K562 (cell line): ENCODE measurements around the gene ZW10. TPM values are rescaled to one million over a fixed set of nuclear protein-coding genes. Genes with fewer than 3 reads are reported as not detected.

Experiments used
- HDAC2 ChIP-seq: fragments of 450-650 bp; IDR thresholded peaks from 2 replicates; pipeline ENCODE4 v1.6.1; 2016; ENCODE audit warnings: mild to moderate bottlenecking
- HSF4 ChIP-seq: fragments of 250-450 bp; sonication (Bioruptor Pico); IDR thresholded peaks from 2 replicates; pipeline ENCODE4 v2.1.2; 2022; ENCODE audit warnings: mild to moderate bottlenecking, moderate library complexity, borderline replicate concordance
- NFATC3 ChIP-seq: fragments of 450-650 bp; IDR thresholded peaks from 2 replicates; pipeline ENCODE4 v1.6.1; 2017; ENCODE audit warnings: mild to moderate bottlenecking
- NFE2 ChIP-seq: IDR thresholded peaks from 2 replicates; pipeline ENCODE4 v1.6.1; 2014; ENCODE audit warnings: antibody characterized with exemption, low read depth
- NFYB ChIP-seq: IDR thresholded peaks from 2 replicates; pipeline ENCODE4 v1.6.1; 2011; ENCODE audit warnings: mild to moderate bottlenecking, moderate library complexity; ENCODE audit not compliant: insufficient read length; ENCODE audit errors: extremely low read depth
- PHB ChIP-seq: fragments of 250-450 bp; sonication (Bioruptor Pico); IDR thresholded peaks from 2 replicates; pipeline ENCODE4 v1.5.0; 2021
- PHF21A ChIP-seq: fragments of 450-650 bp; IDR thresholded peaks from 2 replicates; pipeline ENCODE4 v1.6.1; 2017; ENCODE audit warnings: low read depth, borderline replicate concordance
- SMARCE1 ChIP-seq: fragments of 450-650 bp; IDR thresholded peaks from 2 replicates; pipeline ENCODE4 v1.7.1; 2016; ENCODE audit warnings: mild to moderate bottlenecking
- SMC3 ChIP-seq: conservative IDR thresholded peaks from 2 replicates; pipeline ENCODE4 v1.6.1; 2011; ENCODE audit warnings: low read depth, low read length, improper control_type of control experiment; ENCODE audit not compliant: insufficient read depth
- XRCC3 ChIP-seq: fragments of 450-650 bp; IDR thresholded peaks from 2 replicates; pipeline ENCODE4 v1.6.1; 2017; ENCODE audit warnings: mild to moderate bottlenecking, moderate library complexity
- ZFP1 ChIP-seq: fragments of 450-650 bp; formaldehyde crosslinking; IDR thresholded peaks from 2 replicates; pipeline ENCODE4 v1.4.0; 2020; ENCODE audit warnings: mild to moderate bottlenecking, mixed read lengths
- ZNF699 ChIP-seq: fragments of 250-450 bp; sonication (Bioruptor Pico); IDR thresholded peaks from 2 replicates; pipeline ENCODE4 v1.8.0; 2021; ENCODE audit warnings: mild to moderate bottlenecking, moderate library complexity; ENCODE audit not compliant: insufficient replicate concordance
- polyA plus RNA-seq, 8 experiments: library from polyadenylated mRNA; depleted of rRNA in 4 of 8; stranded (reverse) in 5 of 8; unstranded in 3 of 8; fragments of >200 nt; fragmentation: Nextera tagmentation in 2 of 8; fragmentation: Illumina TruSeq in 1 of 8; extraction: Ambion mirVana in 2 of 8; extraction: Trizol in 1 of 8; gene quantifications; 2 replicates each; pipeline versions ENCODE4 v1.2.1 to v1.2.3, GENCODE V29; 2011 to 2014; ENCODE audit warnings: inconsistent platforms in 1 of 8, missing spikeins in 1 of 8
- total RNA-seq, 7 experiments: library from RNA; depleted of rRNA in 6 of 7; stranded (reverse); fragments of >200 nt in 6 of 7; fragmentation: Illumina TruSeq in 2 of 7; extraction: Trizol in 2 of 7; gene quantifications; 2 replicates each; pipeline versions ENCODE4 v1.2.1 to v1.2.3, GENCODE V29; 2011 to 2021; ENCODE audit warnings: low replicate concordance in 1 of 7
- TF ChIP-seq, protein P1 (sequence below): fragments of 450-650 bp; IDR thresholded peaks from 2 replicates; pipeline ENCODE4 v1.6.1; 2014; ENCODE audit warnings: low read depth, mild to moderate bottlenecking, moderate library complexity, borderline replicate concordance
- TF ChIP-seq, protein P2 (sequence below), 2 experiments: fragments of 450-650 bp; IDR thresholded peaks; 2 replicates each; pipeline ENCODE4 v1.6.1; 2016
- TF ChIP-seq, protein P3 (sequence below): fragments of 250-450 bp; sonication (Bioruptor Pico); IDR thresholded peaks from 2 replicates; pipeline ENCODE4 v1.5.0; 2021; ENCODE audit warnings: mild to moderate bottlenecking, borderline replicate concordance
- TF ChIP-seq, protein P4 (sequence below), 2 experiments: fragments of 450-650 bp; formaldehyde crosslinking in 1 of 2; IDR thresholded peaks; 2 replicates each; pipeline versions ENCODE4 v1.4.0 to v1.6.1; 2014 to 2020; ENCODE audit warnings: mild to moderate bottlenecking in 2 of 2, borderline replicate concordance in 1 of 2, low read depth in 1 of 2

The ZW10 gene
- total and polyA plus RNA-seq, 9 of the 15 experiments (the other 6 are each of a cell fraction or from before 2014, with no cell fraction given): 9.4 to 37.7 (median 25.0) TPM

DNA sequence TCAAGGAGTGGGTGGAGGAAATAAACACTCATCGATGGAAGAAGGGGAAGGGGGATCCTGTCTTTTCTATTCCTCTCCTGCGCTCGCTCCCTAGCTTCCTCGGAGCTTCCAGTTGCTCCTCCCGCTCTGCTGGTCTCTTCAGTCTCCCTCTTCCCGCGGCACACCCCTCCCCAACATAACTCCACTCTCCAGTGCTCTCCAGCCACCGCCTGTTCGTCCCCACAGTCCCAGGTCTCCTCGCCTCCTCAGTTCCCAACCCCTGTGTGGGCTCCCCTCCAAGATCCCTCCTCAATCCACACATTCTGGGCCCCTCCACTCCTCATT, 438 bp downstream of the ZW10 start (continued):
- peak; percentile 51; the same call in 1 of the 2 replicates for TF ChIP-seq SMARCE1
- no peak for TF ChIP-seq NFATC3
- no peak for TF ChIP-seq HSF4 (CRISPR knock-in tag)
- TF ChIP-seq NFYB: no peak
- TF ChIP-seq, protein P1, sequence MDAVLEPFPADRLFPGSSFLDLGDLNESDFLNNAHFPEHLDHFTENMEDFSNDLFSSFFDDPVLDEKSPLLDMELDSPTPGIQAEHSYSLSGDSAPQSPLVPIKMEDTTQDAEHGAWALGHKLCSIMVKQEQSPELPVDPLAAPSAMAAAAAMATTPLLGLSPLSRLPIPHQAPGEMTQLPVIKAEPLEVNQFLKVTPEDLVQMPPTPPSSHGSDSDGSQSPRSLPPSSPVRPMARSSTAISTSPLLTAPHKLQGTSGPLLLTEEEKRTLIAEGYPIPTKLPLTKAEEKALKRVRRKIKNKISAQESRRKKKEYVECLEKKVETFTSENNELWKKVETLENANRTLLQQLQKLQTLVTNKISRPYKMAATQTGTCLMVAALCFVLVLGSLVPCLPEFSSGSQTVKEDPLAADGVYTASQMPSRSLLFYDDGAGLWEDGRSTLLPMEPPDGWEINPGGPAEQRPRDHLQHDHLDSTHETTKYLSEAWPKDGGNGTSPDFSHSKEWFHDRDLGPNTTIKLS: no peak
- no peak for TF ChIP-seq ZFP1 (CRISPR knock-in tag)
- TF ChIP-seq, protein P2, sequence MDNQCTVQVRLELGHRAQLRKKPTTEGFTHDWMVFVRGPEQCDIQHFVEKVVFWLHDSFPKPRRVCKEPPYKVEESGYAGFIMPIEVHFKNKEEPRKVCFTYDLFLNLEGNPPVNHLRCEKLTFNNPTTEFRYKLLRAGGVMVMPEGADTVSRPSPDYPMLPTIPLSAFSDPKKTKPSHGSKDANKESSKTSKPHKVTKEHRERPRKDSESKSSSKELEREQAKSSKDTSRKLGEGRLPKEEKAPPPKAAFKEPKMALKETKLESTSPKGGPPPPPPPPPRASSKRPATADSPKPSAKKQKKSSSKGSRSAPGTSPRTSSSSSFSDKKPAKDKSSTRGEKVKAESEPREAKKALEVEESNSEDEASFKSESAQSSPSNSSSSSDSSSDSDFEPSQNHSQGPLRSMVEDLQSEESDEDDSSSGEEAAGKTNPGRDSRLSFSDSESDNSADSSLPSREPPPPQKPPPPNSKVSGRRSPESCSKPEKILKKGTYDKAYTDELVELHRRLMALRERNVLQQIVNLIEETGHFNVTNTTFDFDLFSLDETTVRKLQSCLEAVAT (IDR thresholded peaks at IDR 0.05): peak; percentile 58 to 70; a peak in 1 of 4 replicates
- TF ChIP-seq, protein P3, sequence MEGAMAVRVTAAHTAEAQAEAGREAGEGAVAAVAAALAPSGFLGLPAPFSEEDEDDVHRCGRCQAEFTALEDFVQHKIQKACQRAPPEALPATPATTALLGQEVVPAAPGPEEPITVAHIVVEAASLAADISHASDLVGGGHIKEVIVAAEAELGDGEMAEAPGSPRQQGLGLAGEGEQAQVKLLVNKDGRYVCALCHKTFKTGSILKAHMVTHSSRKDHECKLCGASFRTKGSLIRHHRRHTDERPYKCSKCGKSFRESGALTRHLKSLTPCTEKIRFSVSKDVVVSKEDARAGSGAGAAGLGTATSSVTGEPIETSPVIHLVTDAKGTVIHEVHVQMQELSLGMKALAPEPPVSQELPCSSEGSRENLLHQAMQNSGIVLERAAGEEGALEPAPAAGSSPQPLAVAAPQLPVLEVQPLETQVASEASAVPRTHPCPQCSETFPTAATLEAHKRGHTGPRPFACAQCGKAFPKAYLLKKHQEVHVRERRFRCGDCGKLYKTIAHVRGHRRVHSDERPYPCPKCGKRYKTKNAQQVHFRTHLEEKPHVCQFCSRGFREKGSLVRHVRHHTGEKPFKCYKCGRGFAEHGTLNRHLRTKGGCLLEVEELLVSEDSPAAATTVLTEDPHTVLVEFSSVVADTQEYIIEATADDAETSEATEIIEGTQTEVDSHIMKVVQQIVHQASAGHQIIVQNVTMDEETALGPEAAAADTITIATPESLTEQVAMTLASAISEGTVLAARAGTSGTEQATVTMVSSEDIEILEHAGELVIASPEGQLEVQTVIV: no peak
- TF ChIP-seq PHF21A: no peak
- no peak for TF ChIP-seq XRCC3
- no peak for TF ChIP-seq PHB (CRISPR knock-in tag)
- TF ChIP-seq NFE2: no peak
- no peak for TF ChIP-seq SMC3
- TF ChIP-seq HDAC2: 0 out of 2 replicates have a peak, but pooled peaks have one; percentile 15
- no peak for TF ChIP-seq ZNF699 (CRISPR knock-in tag)
- TF ChIP-seq, protein P4, sequence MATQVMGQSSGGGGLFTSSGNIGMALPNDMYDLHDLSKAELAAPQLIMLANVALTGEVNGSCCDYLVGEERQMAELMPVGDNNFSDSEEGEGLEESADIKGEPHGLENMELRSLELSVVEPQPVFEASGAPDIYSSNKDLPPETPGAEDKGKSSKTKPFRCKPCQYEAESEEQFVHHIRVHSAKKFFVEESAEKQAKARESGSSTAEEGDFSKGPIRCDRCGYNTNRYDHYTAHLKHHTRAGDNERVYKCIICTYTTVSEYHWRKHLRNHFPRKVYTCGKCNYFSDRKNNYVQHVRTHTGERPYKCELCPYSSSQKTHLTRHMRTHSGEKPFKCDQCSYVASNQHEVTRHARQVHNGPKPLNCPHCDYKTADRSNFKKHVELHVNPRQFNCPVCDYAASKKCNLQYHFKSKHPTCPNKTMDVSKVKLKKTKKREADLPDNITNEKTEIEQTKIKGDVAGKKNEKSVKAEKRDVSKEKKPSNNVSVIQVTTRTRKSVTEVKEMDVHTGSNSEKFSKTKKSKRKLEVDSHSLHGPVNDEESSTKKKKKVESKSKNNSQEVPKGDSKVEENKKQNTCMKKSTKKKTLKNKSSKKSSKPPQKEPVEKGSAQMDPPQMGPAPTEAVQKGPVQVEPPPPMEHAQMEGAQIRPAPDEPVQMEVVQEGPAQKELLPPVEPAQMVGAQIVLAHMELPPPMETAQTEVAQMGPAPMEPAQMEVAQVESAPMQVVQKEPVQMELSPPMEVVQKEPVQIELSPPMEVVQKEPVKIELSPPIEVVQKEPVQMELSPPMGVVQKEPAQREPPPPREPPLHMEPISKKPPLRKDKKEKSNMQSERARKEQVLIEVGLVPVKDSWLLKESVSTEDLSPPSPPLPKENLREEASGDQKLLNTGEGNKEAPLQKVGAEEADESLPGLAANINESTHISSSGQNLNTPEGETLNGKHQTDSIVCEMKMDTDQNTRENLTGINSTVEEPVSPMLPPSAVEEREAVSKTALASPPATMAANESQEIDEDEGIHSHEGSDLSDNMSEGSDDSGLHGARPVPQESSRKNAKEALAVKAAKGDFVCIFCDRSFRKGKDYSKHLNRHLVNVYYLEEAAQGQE (IDR thresholded peaks at IDR 0.05; ENCODE audit: borderline replicate concordance): 0 out of 2 replicates have a peak, but pooled peaks have one; percentile 7
- TF ChIP-seq, protein P4 (CRISPR knock-in tag; IDR thresholded peaks at IDR 0.05; ENCODE audit: low read depth): no peak
